Peyer's patch (tissue), 4 donors: Measurements from ENCODE around the gene XIRP2.

Source experiments
- POLR2A ChIP-seq, 2 donors: fragments of 450-650 bp; IDR thresholded peaks; one replicate each; pipeline ENCODE4 v1.5.1; 2017; ENCODE audit warnings: antibody characterized with exemption in 2 of 2, mild to moderate bottlenecking in 2 of 2, moderate library complexity in 2 of 2
- TF ChIP-seq, protein P1 (sequence below), 6 experiments: fragments of 450-650 bp in 4 of 6; fragments of 200-600 bp in 2 of 6; sonication (generic) in 1 of 6; IDR thresholded peaks; one replicate each; pipeline ENCODE4 v1.5.1; 2017 to 2019; ENCODE audit warnings: antibody characterized with exemption in 6 of 6, mild to moderate bottlenecking in 3 of 6, moderate library complexity in 1 of 6

DNA sequence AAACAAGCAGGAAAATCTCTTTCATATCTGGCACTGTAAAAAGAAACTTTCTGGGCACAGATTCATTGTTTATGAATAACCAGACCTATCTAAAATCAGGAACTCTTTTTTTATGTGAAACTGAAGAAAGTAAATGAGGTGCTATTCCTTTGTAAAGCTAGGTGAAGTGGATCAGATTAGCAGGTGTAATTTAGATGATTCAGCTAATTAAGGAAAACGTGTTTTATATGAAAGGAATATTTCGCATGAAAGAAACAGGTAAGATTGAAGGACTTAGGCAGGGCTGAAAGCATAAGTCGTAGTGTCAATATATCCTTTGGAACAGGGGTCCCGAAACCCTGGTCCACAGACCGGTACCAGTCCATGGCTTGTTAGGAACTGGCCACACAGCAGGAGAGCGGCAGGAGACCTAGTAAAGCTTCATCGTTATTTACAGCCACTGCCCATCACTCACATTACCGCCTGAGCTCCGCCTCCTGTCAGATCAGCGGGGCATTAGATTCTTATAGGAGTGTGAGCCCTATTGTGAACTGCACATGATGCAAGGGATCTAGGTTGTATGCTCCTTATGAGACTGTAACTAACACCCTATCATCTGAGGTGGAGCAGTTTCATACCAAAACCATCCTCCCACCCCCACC, 20.3 kb upstream of the XIRP2 start:
- no peak for TF ChIP-seq POLR2A (IDR thresholded peaks at IDR 0.05)
- TF ChIP-seq, protein P1, sequence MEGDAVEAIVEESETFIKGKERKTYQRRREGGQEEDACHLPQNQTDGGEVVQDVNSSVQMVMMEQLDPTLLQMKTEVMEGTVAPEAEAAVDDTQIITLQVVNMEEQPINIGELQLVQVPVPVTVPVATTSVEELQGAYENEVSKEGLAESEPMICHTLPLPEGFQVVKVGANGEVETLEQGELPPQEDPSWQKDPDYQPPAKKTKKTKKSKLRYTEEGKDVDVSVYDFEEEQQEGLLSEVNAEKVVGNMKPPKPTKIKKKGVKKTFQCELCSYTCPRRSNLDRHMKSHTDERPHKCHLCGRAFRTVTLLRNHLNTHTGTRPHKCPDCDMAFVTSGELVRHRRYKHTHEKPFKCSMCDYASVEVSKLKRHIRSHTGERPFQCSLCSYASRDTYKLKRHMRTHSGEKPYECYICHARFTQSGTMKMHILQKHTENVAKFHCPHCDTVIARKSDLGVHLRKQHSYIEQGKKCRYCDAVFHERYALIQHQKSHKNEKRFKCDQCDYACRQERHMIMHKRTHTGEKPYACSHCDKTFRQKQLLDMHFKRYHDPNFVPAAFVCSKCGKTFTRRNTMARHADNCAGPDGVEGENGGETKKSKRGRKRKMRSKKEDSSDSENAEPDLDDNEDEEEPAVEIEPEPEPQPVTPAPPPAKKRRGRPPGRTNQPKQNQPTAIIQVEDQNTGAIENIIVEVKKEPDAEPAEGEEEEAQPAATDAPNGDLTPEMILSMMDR (IDR thresholded peaks at IDR 0.05), result no peak
